CD4-positive, alpha-beta T cell treated with Interleukin-1 beta for 1 hour (primary cell): ENCODE measurements around the gene EIF3L.

Source experiments
- DNase-seq, 2 donors: peaks; one replicate each; pipeline ENCODE4 v3.0.0-alpha.2; 2020 to 2022

The EIF3L gene

GRCh38 chr22:37817705-37818408 is 31.4 kb upstream of the EIF3L start:
- peak; percentile 78 to 83 for DNase-seq

- DNase-seq, result peak; percentile 65 to 67
Measured at GRCh38 chr22:37818409-37819104, 30.7 kb upstream of the EIF3L start.

GRCh38 chr22:37819105-37819433 is 30.1 kb upstream of the EIF3L start:
- no peak for DNase-seq

GRCh38 chr22:37820350-37820749 is 28.9 kb upstream of the EIF3L start:
- no peak for DNase-seq

- DNase-seq, result no peak
Measured at GRCh38 chr22:37822079-37822833, 27.0 kb upstream of the EIF3L start.

- DNase-seq, result no peak
Measured at GRCh38 chr22:37823134-37823985, 25.9 kb upstream of the EIF3L start, which contains the start of gene GALR3. Gene GALR3, plus strand, starts transcription at chr22:37823382. Its CDS starts 25 bp downstream, at chr22:37823407.

GRCh38 chr22:37824674-37825641 is 24.3 kb upstream of the EIF3L start:
- DNase-seq, result no peak

GRCh38 chr22:37827056-37827455 is 22.2 kb upstream of the EIF3L start:
- DNase-seq, result no peak

- DNase-seq, result no peak
Measured at GRCh38 chr22:37830093-37830842, 19.0 kb upstream of the EIF3L start.

- DNase-seq, result no peak
Measured at GRCh38 chr22:37831472-37831871, 17.7 kb upstream of the EIF3L start.

GRCh38 chr22:37832022-37832857 is 17.0 kb upstream of the EIF3L start:
- no peak for DNase-seq

GRCh38 chr22:37842015-37842793 is 7.0 kb upstream of the EIF3L start:
- no peak for DNase-seq

GRCh38 chr22:37843741-37844089 is 5.5 kb upstream of the EIF3L start:
- DNase-seq, result no peak

GRCh38 chr22:37844904-37845329 is 4.3 kb upstream of the EIF3L start:
- no peak for DNase-seq

GRCh38 chr22:37846433-37846832 is 2.8 kb upstream of the EIF3L start:
- DNase-seq, result no peak

GRCh38 chr22:37848587-37849088 is 581 bp upstream of the EIF3L start:
- DNase-seq, result peak in 1 of 2 donors; percentile 29

GRCh38 chr22:37850801-37851200 is 1.6 kb downstream of the EIF3L start:
- DNase-seq, result no peak

GRCh38 chr22:37852418-37852817 is 3.2 kb downstream of the EIF3L start:
- DNase-seq, result no peak

- no peak for DNase-seq
Measured at GRCh38 chr22:37854946-37855345, 5.7 kb downstream of the EIF3L start.
